ENCODE results near the gene SNX6.

The SNX6 gene

GRCh38 chr14:34605461-34605860, 24.5 kb downstream of the SNX6 start:
- no peak overlapping the region for H3K4me3 ChIP-seq (ENCODE audit: low read length)
- no peak overlapping the region for H3K9ac ChIP-seq (ENCODE audit: low read length)
- H3K9me3 ChIP-seq (ENCODE audit: control insufficient read depth, low read length): no peaks in the 10 kb centered on the region
- peaks cover 80% of the 10 kb centered on the region for H3K36me3 ChIP-seq (ENCODE audit: control insufficient read depth, insufficient read depth, low read length, severe bottlenecking)
- peaks cover 10% of the 10 kb centered on the region for H3K4me1 ChIP-seq (ENCODE audit: control insufficient read depth, insufficient read depth, low read length)
- no peaks in the 10 kb centered on the region for H3K27me3 ChIP-seq (replicated peaks; ENCODE audit: control insufficient read depth, insufficient read depth, low read length)
- no peak for DNase-seq (ENCODE audit: low read depth)

- H3K27me3 ChIP-seq (replicated peaks; ENCODE audit: control insufficient read depth, insufficient read depth, low read length): no peaks in the 10 kb centered on the region
- H3K4me1 ChIP-seq (ENCODE audit: control insufficient read depth, insufficient read depth, low read length): peaks cover 11% of the 10 kb centered on the region
- peak; percentile 72 for DNase-seq (ENCODE audit: low read depth)
- no peak overlapping the region for H3K4me3 ChIP-seq (ENCODE audit: low read length)
- H3K9me3 ChIP-seq (ENCODE audit: control insufficient read depth, low read length): no peaks in the 10 kb centered on the region
- no peak overlapping the region for H3K9ac ChIP-seq (ENCODE audit: low read length)
- H3K36me3 ChIP-seq (ENCODE audit: control insufficient read depth, insufficient read depth, low read length, severe bottlenecking): peaks cover 85% of the 10 kb centered on the region
Measured at GRCh38 chr14:34604995-34605394, 25.0 kb downstream of the SNX6 start.

- Histone ChIP-seq H3K27me3 (replicated peaks; ENCODE audit: control insufficient read depth, insufficient read depth, low read length) (no peaks in the 10 kb centered on the region), H3K36me3 (ENCODE audit: control insufficient read depth, insufficient read depth, low read length, severe bottlenecking) (peaks cover 88% of the 10 kb centered on the region), H3K9ac (ENCODE audit: low read length) (no peak overlapping the region), H3K4me1 (ENCODE audit: control insufficient read depth, insufficient read depth, low read length) (peaks cover 9% of the 10 kb centered on the region), H3K9me3 (ENCODE audit: control insufficient read depth, low read length) (no peaks in the 10 kb centered on the region), H3K4me3 (ENCODE audit: low read length) (no peak overlapping the region)
- no peak for DNase-seq (ENCODE audit: low read depth)
Measured at GRCh38 chr14:34596891-34597290, 33.1 kb downstream of the SNX6 start.

GRCh38 chr14:34593740-34594375, 36.1 kb downstream of the SNX6 start:
- Histone ChIP-seq H3K36me3 (ENCODE audit: control insufficient read depth, insufficient read depth, low read length, severe bottlenecking) (peaks cover 89% of the 10 kb centered on the region), H3K4me3 (ENCODE audit: low read length) (no peak overlapping the region)

GRCh38 chr14:34592623-34593022, 37.3 kb downstream of the SNX6 start:
- H3K9ac ChIP-seq (ENCODE audit: low read length): no peak overlapping the region
- no peak overlapping the region for H3K4me3 ChIP-seq (ENCODE audit: low read length)
- no peaks in the 10 kb centered on the region for H3K27me3 ChIP-seq (replicated peaks; ENCODE audit: control insufficient read depth, insufficient read depth, low read length)
- peaks cover 3% of the 10 kb centered on the region for H3K4me1 ChIP-seq (ENCODE audit: control insufficient read depth, insufficient read depth, low read length)
- H3K36me3 ChIP-seq (ENCODE audit: control insufficient read depth, insufficient read depth, low read length, severe bottlenecking): peaks cover 86% of the 10 kb centered on the region
- H3K9me3 ChIP-seq (ENCODE audit: control insufficient read depth, low read length): no peaks in the 10 kb centered on the region
- no peak for DNase-seq (ENCODE audit: low read depth)

More at GRCh38 chr14:34593740-34594375, 36.1 kb downstream of the SNX6 start:
- no peaks in the 10 kb centered on the region for H3K27me3 ChIP-seq (replicated peaks; ENCODE audit: control insufficient read depth, insufficient read depth, low read length)
- peak; percentile 50 for DNase-seq (ENCODE audit: low read depth)
- H3K9me3 ChIP-seq (ENCODE audit: control insufficient read depth, low read length): no peaks in the 10 kb centered on the region
- H3K9ac ChIP-seq (ENCODE audit: low read length): no peak overlapping the region
- H3K4me1 ChIP-seq (ENCODE audit: control insufficient read depth, insufficient read depth, low read length): peaks cover 3% of the 10 kb centered on the region

- Histone ChIP-seq H3K27me3 (replicated peaks; ENCODE audit: control insufficient read depth, insufficient read depth, low read length) (no peaks in the 10 kb centered on the region), H3K4me3 (ENCODE audit: low read length) (no peak overlapping the region), H3K4me1 (ENCODE audit: control insufficient read depth, insufficient read depth, low read length) (peaks cover 22% of the 10 kb centered on the region), H3K9me3 (ENCODE audit: control insufficient read depth, low read length) (no peaks in the 10 kb centered on the region), H3K36me3 (ENCODE audit: control insufficient read depth, insufficient read depth, low read length, severe bottlenecking) (peaks cover 43% of the 10 kb centered on the region), H3K9ac (ENCODE audit: low read length) (no peak overlapping the region)
- no peak for DNase-seq (ENCODE audit: low read depth)
Measured at GRCh38 chr14:34583525-34583924, 46.4 kb downstream of the SNX6 start.

GRCh38 chr14:34582117-34582680, 47.7 kb downstream of the SNX6 start:
- peaks cover 49% of the 10 kb centered on the region for H3K36me3 ChIP-seq (ENCODE audit: control insufficient read depth, insufficient read depth, low read length, severe bottlenecking)

GRCh38 chr14:34580381-34580780, 49.6 kb downstream of the SNX6 start:
- peaks cover 22% of the 10 kb centered on the region for H3K4me1 ChIP-seq (ENCODE audit: control insufficient read depth, insufficient read depth, low read length)
- no peak for DNase-seq (ENCODE audit: low read depth)
- H3K9me3 ChIP-seq (ENCODE audit: control insufficient read depth, low read length): no peaks in the 10 kb centered on the region
- H3K9ac ChIP-seq (ENCODE audit: low read length): peak overlapping the region; percentile 62
- H3K36me3 ChIP-seq (ENCODE audit: control insufficient read depth, insufficient read depth, low read length, severe bottlenecking): peaks cover 43% of the 10 kb centered on the region
- no peak overlapping the region for H3K4me3 ChIP-seq (ENCODE audit: low read length)
- no peaks in the 10 kb centered on the region for H3K27me3 ChIP-seq (replicated peaks; ENCODE audit: control insufficient read depth, insufficient read depth, low read length)

More at GRCh38 chr14:34582117-34582680, 47.7 kb downstream of the SNX6 start:
- H3K27me3 ChIP-seq (replicated peaks; ENCODE audit: control insufficient read depth, insufficient read depth, low read length): no peaks in the 10 kb centered on the region
- H3K4me3 ChIP-seq (ENCODE audit: low read length): no peak overlapping the region
- no peaks in the 10 kb centered on the region for H3K9me3 ChIP-seq (ENCODE audit: control insufficient read depth, low read length)
- H3K4me1 ChIP-seq (ENCODE audit: control insufficient read depth, insufficient read depth, low read length): peaks cover 22% of the 10 kb centered on the region
- no peak overlapping the region for H3K9ac ChIP-seq (ENCODE audit: low read length)
- no peak for DNase-seq (ENCODE audit: low read depth)

GRCh38 chr14:34571771-34572170, 58.2 kb downstream of the SNX6 start:
- Histone ChIP-seq H3K9ac (ENCODE audit: low read length) (no peak overlapping the region), H3K36me3 (ENCODE audit: control insufficient read depth, insufficient read depth, low read length, severe bottlenecking) (peaks cover 53% of the 10 kb centered on the region)

GRCh38 chr14:34569750-34570149, 60.2 kb downstream of the SNX6 start:
- no peaks in the 10 kb centered on the region for H3K9me3 ChIP-seq (ENCODE audit: control insufficient read depth, low read length)
- peak overlapping the region; percentile 63 for H3K9ac ChIP-seq (ENCODE audit: low read length)
- peaks cover 61% of the 10 kb centered on the region for H3K36me3 ChIP-seq (ENCODE audit: control insufficient read depth, insufficient read depth, low read length, severe bottlenecking)
- peaks cover 21% of the 10 kb centered on the region for H3K4me1 ChIP-seq (ENCODE audit: control insufficient read depth, insufficient read depth, low read length)
- H3K4me3 ChIP-seq (ENCODE audit: low read length): no peak overlapping the region
- no peak for DNase-seq (ENCODE audit: low read depth)
- no peaks in the 10 kb centered on the region for H3K27me3 ChIP-seq (replicated peaks; ENCODE audit: control insufficient read depth, insufficient read depth, low read length)

More at GRCh38 chr14:34571771-34572170, 58.2 kb downstream of the SNX6 start:
- Histone ChIP-seq H3K4me3 (ENCODE audit: low read length) (no peak overlapping the region), H3K27me3 (replicated peaks; ENCODE audit: control insufficient read depth, insufficient read depth, low read length) (no peaks in the 10 kb centered on the region), H3K4me1 (ENCODE audit: control insufficient read depth, insufficient read depth, low read length) (peaks cover 21% of the 10 kb centered on the region), H3K9me3 (ENCODE audit: control insufficient read depth, low read length) (no peaks in the 10 kb centered on the region)
- DNase-seq (ENCODE audit: low read depth): no peak

GRCh38 chr14:34568803-34569202, 61.1 kb downstream of the SNX6 start:
- H3K9ac ChIP-seq (ENCODE audit: low read length): peak overlapping the region; percentile 63
- peaks cover 21% of the 10 kb centered on the region for H3K4me1 ChIP-seq (ENCODE audit: control insufficient read depth, insufficient read depth, low read length)
- H3K4me3 ChIP-seq (ENCODE audit: low read length): no peak overlapping the region
- DNase-seq (ENCODE audit: low read depth): no peak
- H3K27me3 ChIP-seq (replicated peaks; ENCODE audit: control insufficient read depth, insufficient read depth, low read length): no peaks in the 10 kb centered on the region
- no peaks in the 10 kb centered on the region for H3K9me3 ChIP-seq (ENCODE audit: control insufficient read depth, low read length)
- H3K36me3 ChIP-seq (ENCODE audit: control insufficient read depth, insufficient read depth, low read length, severe bottlenecking): peaks cover 66% of the 10 kb centered on the region

All from adipocyte (in vitro differentiated cells).